Measurements from ENCODE around the gene GLCCI1. TPM values are rescaled to one million over a fixed set of nuclear protein-coding genes. Genes with fewer than 3 reads are reported as not detected.

Gene GLCCI1
- total RNA-seq, 1 donor from 2014 or later = 0.21 TPM

DNA sequence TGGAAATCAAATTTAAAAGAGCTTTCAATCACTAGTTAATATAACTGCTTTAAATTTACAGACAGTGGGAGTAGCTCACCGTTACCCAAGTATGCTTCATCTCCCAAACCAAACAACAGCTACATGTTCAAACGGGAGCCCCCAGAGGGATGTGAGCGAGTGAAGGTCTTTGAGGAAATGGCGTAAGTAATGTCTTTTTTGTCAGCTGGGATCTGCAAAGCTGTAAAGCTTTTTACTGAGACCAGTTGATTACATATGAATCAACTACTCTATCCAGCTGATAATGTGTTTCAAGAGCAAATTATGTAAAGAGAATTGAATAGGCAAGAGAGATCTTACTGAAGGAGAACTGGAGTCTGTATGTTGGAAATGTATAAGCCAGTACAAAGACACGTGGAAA, 116.2 kb downstream of the GLCCI1 start:
- H3K27me3 ChIP-seq = no peaks in the 10 kb centered on the region
- no peak overlapping the region for H3K27ac ChIP-seq
- no peak overlapping the region for H3K4me3 ChIP-seq
- intact Hi-C loops (cut with DNase I) = no loop called here
- no peaks in the 10 kb centered on the region for H3K9me3 ChIP-seq
- TF ChIP-seq, protein P1, sequence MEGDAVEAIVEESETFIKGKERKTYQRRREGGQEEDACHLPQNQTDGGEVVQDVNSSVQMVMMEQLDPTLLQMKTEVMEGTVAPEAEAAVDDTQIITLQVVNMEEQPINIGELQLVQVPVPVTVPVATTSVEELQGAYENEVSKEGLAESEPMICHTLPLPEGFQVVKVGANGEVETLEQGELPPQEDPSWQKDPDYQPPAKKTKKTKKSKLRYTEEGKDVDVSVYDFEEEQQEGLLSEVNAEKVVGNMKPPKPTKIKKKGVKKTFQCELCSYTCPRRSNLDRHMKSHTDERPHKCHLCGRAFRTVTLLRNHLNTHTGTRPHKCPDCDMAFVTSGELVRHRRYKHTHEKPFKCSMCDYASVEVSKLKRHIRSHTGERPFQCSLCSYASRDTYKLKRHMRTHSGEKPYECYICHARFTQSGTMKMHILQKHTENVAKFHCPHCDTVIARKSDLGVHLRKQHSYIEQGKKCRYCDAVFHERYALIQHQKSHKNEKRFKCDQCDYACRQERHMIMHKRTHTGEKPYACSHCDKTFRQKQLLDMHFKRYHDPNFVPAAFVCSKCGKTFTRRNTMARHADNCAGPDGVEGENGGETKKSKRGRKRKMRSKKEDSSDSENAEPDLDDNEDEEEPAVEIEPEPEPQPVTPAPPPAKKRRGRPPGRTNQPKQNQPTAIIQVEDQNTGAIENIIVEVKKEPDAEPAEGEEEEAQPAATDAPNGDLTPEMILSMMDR (IDR thresholded peaks at IDR 0.05) = no peak
- DNase-seq (ENCODE audit: low spot score in 2 of 2) = no peak
- H3K36me3 ChIP-seq = peaks cover 4 to 6% of the 10 kb centered on the region in 2 donors
- no peaks in the 10 kb centered on the region for H3K4me1 ChIP-seq

DNA sequence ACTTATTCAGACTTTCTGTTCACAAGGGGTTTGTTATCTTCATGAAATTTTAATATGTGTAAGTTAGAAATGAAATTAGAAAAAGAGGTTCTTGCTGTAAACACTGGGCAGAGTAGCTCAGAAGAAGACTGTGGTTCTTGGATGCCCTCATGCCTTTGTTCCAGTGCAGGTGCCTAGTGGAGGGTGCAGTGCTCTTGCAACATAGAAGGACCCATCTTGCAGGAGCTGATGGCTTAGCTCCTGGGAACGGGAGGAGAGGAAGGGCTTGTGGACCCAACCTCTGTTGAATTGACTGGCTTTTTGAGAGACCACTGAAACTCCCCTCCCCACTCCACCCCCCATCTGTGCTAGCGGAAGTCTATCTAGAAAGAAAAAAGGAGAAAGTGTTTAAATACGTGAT, 116.8 kb downstream of the GLCCI1 start:
- Histone ChIP-seq H3K4me3 (no peak overlapping the region), H3K9me3 (no peaks in the 10 kb centered on the region), H3K36me3 (peaks cover 4 to 6% of the 10 kb centered on the region in 2 donors), H3K27ac (no peak overlapping the region), H3K27me3 (no peaks in the 10 kb centered on the region), H3K4me1 (no peaks in the 10 kb centered on the region)
- TF ChIP-seq, protein P1 (IDR thresholded peaks at IDR 0.05) = no peak
- intact Hi-C loops (cut with DNase I) = no loop called here
- no peak for DNase-seq (ENCODE audit: low spot score in 2 of 2)

DNA sequence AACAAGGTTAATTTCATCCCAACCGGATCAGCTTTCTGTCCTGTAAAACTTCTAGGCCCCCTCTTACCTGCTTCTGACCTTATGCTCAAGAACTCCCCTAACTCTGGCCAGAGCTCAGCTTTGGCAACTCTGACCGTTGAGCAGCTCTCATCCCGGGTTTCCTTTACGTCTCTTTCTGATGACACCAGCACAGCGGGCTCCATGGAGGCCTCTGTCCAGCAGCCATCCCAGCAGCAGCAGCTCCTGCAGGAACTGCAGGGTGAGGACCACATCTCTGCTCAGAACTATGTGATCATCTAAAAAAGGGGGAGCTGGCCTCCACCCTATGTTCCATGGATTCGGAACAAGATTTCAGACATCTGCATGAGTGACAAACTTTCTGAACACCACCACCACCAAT, 117.6 kb downstream of the GLCCI1 start:
- no peak for DNase-seq (ENCODE audit: low spot score in 2 of 2)
- intact Hi-C loops (cut with DNase I) = no loop called here

DNA sequence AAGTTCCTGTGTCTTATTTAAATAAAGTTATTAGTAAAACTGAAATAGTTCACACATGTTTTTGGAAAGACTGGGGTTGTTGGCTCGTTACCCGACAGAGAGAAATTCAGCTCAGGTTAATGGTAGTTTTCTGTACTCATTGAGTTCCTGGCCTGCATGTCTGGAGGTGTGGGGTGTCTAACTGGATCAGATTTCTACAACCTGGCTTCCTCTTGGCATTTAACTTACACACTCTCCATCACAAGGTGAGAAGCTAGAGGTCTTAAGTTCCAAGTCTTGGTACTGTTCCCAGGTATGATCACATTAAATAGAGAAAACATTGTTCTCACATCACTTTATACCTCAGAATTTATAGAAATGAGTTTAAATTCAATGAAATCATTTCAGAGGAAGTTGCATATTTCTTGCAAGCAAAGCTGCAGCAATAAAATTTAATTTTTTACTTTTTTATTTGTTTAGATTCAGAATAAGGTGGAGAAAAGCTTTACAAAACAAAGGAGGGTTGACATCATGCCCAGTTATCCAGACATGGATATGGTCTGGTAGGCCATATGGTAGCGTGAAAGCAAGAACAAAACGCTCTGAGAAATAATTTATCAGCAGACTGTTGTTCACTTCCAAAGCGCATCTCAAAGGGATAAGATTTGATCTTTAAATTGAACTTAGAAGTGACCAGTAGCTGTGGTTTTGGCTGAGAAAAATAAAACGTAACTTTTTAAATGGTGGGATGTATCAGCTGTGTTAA, 120.6 kb downstream of the GLCCI1 start:
- H3K9me3 ChIP-seq = no peaks in the 10 kb centered on the region
- H3K36me3 ChIP-seq = peaks cover 4 to 6% of the 10 kb centered on the region in 2 donors
- intact Hi-C loops (cut with DNase I) = no loop called here
- H3K4me3 ChIP-seq = no peak overlapping the region
- H3K27ac ChIP-seq = no peak overlapping the region
- H3K27me3 ChIP-seq = no peaks in the 10 kb centered on the region
- TF ChIP-seq, protein P1 (IDR thresholded peaks at IDR 0.05) = no peak
- no peak for DNase-seq (ENCODE audit: low spot score in 2 of 2)
- no peaks in the 10 kb centered on the region for H3K4me1 ChIP-seq

More for the DNA sequence above, 117.6 kb downstream of the GLCCI1 start:
- TF ChIP-seq, protein P1 (IDR thresholded peaks at IDR 0.05) = no peak
- Histone ChIP-seq H3K9me3 (no peaks in the 10 kb centered on the region), H3K4me3 (no peak overlapping the region), H3K36me3 (peaks cover 4 to 6% of the 10 kb centered on the region in 2 donors), H3K4me1 (no peaks in the 10 kb centered on the region), H3K27ac (no peak overlapping the region), H3K27me3 (no peaks in the 10 kb centered on the region)

DNA sequence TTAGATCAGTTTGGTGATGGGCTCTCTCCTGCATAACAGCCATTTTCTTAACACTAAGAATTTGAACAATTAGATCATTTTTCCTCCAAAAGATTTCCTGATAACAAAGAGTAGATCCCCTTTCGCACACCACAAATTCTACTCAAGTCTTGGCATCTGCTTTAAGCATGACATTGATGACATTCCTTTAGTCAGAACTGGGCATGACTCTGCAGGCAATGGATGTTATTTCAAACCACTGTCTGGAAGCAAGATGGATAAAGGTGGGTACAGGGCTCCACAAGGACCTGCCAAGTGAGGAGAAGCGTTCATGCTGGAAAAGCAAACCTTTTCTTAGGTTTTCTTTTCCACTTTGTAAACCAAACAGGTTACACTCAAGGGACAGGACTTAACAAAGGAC, 123.5 kb downstream of the GLCCI1 start:
- intact Hi-C loops (cut with DNase I) = no loop called here
- DNase-seq (ENCODE audit: low spot score in 2 of 2) = no peak
- no peaks in the 10 kb centered on the region for H3K27me3 ChIP-seq

More for the DNA sequence above, 123.5 kb downstream of the GLCCI1 start:
- H3K4me3 ChIP-seq = no peak overlapping the region
- TF ChIP-seq, protein P1 (IDR thresholded peaks at IDR 0.05) = no peak
- no peaks in the 10 kb centered on the region for H3K9me3 ChIP-seq
- no peaks in the 10 kb centered on the region for H3K4me1 ChIP-seq
- no peak overlapping the region for H3K27ac ChIP-seq
- no peaks in the 10 kb centered on the region for H3K36me3 ChIP-seq

Measured in ascending aorta (tissue), 2 donors.